AG04449 (cell line): ENCODE results near the gene FAM171A1.

Experiments used
- CTCF ChIA-PET: fragments of 350-600 bp; formaldehyde crosslinking; extraction: SDS; loops from one replicate; lab custom pipeline; 2021; ENCODE audit warnings: antibody characterized with exemption; lab: Yijun Ruan, JAX
- POLR2A ChIA-PET: fragments of 400-600, 350-600 bp; formaldehyde crosslinking; extraction: SDS; loops from one replicate; lab custom pipeline; 2020; ENCODE audit warnings: antibody characterized with exemption, inconsistent platforms; lab: Yijun Ruan, JAX
- DNase-seq: peaks from one replicate; pipeline ENCODE4 v3.0.0-alpha.2; 2010; ENCODE audit warnings: low read depth, low spot score
- H3K4me3 ChIP-seq: 2 replicates; pipeline ENCODE4 v1.5.1; 2011; ENCODE audit warnings: low read depth, mild to moderate bottlenecking, control low read depth, low read length
- CTCF ChIP-seq: IDR thresholded peaks from one replicate; pipeline ENCODE4 v1.5.1; 2011; ENCODE audit warnings: mild to moderate bottlenecking, moderate library complexity, low read length, control low read depth, inconsistent platforms; ENCODE audit not compliant: insufficient read depth; ENCODE audit errors: missing control alignments

FAM171A1 gene

GRCh38 chr10:15172306-15172840 is 198.7 kb downstream of the FAM171A1 start:
- H3K4me3 ChIP-seq: no peak overlapping the region
- no peak for DNase-seq
- ChIA-PET CTCF (interaction anchor here (2.3 kb wide), 1 partner anchor 14 kb away, joined by 8 read pairs; no protein-coding TSS in a partner anchor), POLR2A (no interaction called here)
- no peak for TF ChIP-seq CTCF

DNA sequence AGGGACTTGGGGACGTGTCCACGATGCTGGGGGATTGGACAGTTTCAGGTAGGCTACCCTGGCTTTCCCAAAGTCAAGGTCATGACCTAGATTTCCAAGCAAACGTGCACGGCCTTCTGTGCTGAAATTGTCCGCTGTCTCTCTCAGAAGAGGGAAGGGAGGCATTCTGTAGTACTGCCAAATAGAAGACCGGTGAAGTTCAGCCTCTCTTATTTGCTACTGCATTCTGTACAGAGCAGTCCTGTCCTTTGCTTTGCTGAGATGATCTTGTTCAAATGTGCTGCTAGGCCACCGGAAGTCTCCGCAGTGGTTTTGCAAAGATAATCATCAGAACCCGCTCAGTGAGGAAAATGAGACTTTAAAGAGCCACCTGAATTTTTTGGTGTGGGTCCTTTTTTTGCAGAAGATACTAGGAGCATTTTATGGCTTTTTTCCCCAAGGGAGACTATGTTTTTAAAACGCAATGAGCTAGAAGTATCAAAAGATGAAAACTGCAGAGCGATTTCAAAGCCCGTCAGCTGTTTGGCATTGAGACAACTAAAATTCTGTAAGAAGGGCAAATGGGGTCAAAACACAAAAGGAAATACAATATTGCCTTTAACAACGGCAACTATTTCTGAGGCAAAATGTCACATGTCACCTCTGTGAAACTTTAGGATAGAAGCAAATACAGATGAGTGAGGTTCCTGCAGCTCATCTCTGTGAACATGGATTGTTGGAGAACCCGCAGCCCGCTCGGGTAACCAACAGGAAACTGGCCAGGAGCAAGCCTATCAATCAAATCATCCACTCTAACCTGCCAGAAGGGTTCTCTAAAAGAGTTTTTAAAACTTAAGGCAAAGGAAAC is 201.3 kb downstream of the FAM171A1 start:
- CTCF ChIA-PET: interaction anchor here (1.1 kb wide), 1 partner anchor 21 kb away, joined by 3 read pairs; no protein-coding TSS in a partner anchor
- POLR2A ChIA-PET: no interaction called here
- no peak overlapping the region for H3K4me3 ChIP-seq
- no peak for DNase-seq
- TF ChIP-seq CTCF: no peak

- ChIA-PET POLR2A (interaction anchor here (0.9 kb wide), 1 partner anchor 290 kb away, joined by 3 read pairs; the partner anchor contains the start of gene SUV39H2), CTCF (interaction anchor here (1.0 to 1.1 kb wide), 2 partner anchors 22 to 210 kb away, joined by 3 read pairs; partner anchors contain the start of gene MEIG1)
- DNase-seq: peak; percentile 57
- H3K4me3 ChIP-seq: no peak overlapping the region
- no peak for TF ChIP-seq CTCF
Observed at GRCh38 chr10:15168786-15169554, 202.1 kb downstream of the FAM171A1 start.

GRCh38 chr10:15168291-15168785 is 202.8 kb downstream of the FAM171A1 start, which contains the start of gene NMT2:
Gene NMT2, minus strand, starts transcription at chr10:15168693. Its CDS starts 81 bp downstream, at chr10:15168612.
- ChIA-PET CTCF (interaction anchor here (0.9 to 1.1 kb wide), 3 partner anchors 23 to 209 kb away, joined by 3 to 4 read pairs (median 3); partner anchors contain the start of gene MEIG1), POLR2A (interaction anchor here (0.9 kb wide), 1 partner anchor 290 kb away, joined by 3 read pairs; the partner anchor contains the start of gene SUV39H2)
- peak within 1 kb of the TSS; percentile 89 for H3K4me3 ChIP-seq
- peak; percentile 77 for TF ChIP-seq CTCF
- DNase-seq: no peak

GRCh38 chr10:15167411-15168290 is 203.4 kb downstream of the FAM171A1 start:
- no peak for DNase-seq
- H3K4me3 ChIP-seq: peak overlapping the region; percentile 89
- peak; percentile 68 for TF ChIP-seq CTCF
- ChIA-PET POLR2A (interaction anchor here (0.5 kb wide), 1 partner anchor 133 kb away, joined by 3 read pairs; no protein-coding TSS in a partner anchor), CTCF (interaction anchor here (0.9 to 2.0 kb wide), 10 partner anchors 14 to 208 kb away, joined by 3 to 11 read pairs (median 4); partner anchors contain the start of genes FAM171A1 and MEIG1)
